ENCODE data around the gene SOX15. TPM values are rescaled to one million over a fixed set of nuclear protein-coding genes. Genes with fewer than 3 reads are reported as not detected.
A peak's percentile ranks its signal among the peaks of the same experiment; 100 is the strongest.

SOX15 gene
- total and polyA plus RNA-seq, 2 of the 13 experiments (the other 11 are each of a cell fraction or from before 2014, with no cell fraction given): 0.07 to 0.18 TPM

DNA sequence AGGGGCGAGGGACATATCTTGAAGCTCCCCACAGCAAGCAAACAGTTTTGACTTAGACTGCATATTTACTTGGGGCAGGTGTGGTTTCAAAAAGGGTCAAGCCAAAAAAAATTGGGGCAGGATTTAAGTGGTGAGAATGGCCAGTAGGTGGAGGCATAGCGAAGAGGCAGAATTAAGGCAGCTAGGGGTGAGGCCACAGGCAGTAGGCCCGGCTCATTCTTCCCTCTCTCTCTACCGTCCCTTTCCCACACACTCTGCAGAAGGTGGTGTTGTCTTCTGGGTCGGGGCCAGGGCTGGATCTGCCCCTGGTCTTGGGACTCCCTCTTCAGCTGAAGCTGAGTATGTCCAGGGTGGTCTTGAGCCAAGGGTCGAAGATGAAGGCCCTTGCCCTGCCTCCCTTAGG lies 42.6 kb upstream of the SOX15 start:
- no peak overlapping the region for H3K9ac ChIP-seq (ENCODE audit: insufficient read depth, low read depth, low read length)
- no peaks in the 10 kb centered on the region for H3K36me3 ChIP-seq (replicated peaks in 1 of 2; ENCODE audit: control insufficient read depth in 1 of 2, insufficient read depth in 2 of 2, low read length in 2 of 2)
- in situ Hi-C loops (cut with HindIII; ENCODE audit: extremely low pct_ligation_motif_present, low pct_unique_long_range_greater_than_20kb) (loop anchor here (5.0 kb wide), 2 partner anchors 55 to 85 kb away; partner anchors contain the start of genes DNAH2, TP53 and WRAP53), intact Hi-C loops (cut with micrococcal nuclease; ENCODE audit: unreplicated experiment) (loop anchor here (5.0 kb wide), 2 partner anchors 40 to 55 kb away; partner anchors contain the start of genes TP53 and WRAP53)
- H3K4me3 ChIP-seq (replicated peaks in 1 of 3; ENCODE audit: insufficient read depth in 1 of 3, low read depth in 2 of 3, low read length in 3 of 3): no peak overlapping the region
- ATAC-seq (peak; percentile 37), FAIRE-seq (no peak), DNase-seq (ENCODE audit: low spot score) (no peak)
- H3K27me3 ChIP-seq (ENCODE audit: control insufficient read depth in 1 of 2, insufficient read depth in 2 of 2, low read length in 2 of 2): no peaks in the 10 kb centered on the region; a peak in 1 of 5 replicates
- peaks cover under 1% of the 10 kb centered on the region for H3K79me2 ChIP-seq (ENCODE audit: insufficient read depth, low read length)
- H3K4me1 ChIP-seq (ENCODE audit: insufficient read depth, low read length): peaks cover 55% of the 10 kb centered on the region
- H3K9me3 ChIP-seq (ENCODE audit: low read length): no peaks in the 10 kb centered on the region
- peak overlapping the region; percentile 86; the same call in 1 of the 2 replicates for H3K4me2 ChIP-seq (ENCODE audit: low read depth, low read length)
- H2AFZ ChIP-seq (ENCODE audit: low read length): no peak overlapping the region
- H4K20me1 ChIP-seq (ENCODE audit: insufficient read depth, low read length): no peaks in the 10 kb centered on the region
- 42% methylated on average over 5 of the region's 6 CpGs for WGBS (ENCODE audit: low lambda C conversion rate)
- POLR2A ChIA-PET: interaction anchor here (1.3 to 4.4 kb wide), 5 partner anchors 17 to 54 kb away, joined by 4 to 56 read pairs (median 21); partner anchors contain the start of genes ATP1B2, CD68, FXR2 and MPDU1
- CTCF ChIA-PET (ENCODE audit: low intra/inter-chr PET ratio, low total read pairs): interaction anchor here (1.6 kb wide), 1 partner anchor 41 kb away, joined by 5 read pairs; no protein-coding TSS in a partner anchor
- H3K27ac ChIP-seq (ENCODE audit: extremely low read length, insufficient read depth, low read length): peak overlapping the region; percentile 46
- BruUV-seq (replicated peaks): no TSS peak
- TF ChIP-seq, protein P1, sequence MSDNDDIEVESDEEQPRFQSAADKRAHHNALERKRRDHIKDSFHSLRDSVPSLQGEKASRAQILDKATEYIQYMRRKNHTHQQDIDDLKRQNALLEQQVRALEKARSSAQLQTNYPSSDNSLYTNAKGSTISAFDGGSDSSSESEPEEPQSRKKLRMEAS (IDR thresholded peaks at IDR 0.05): 0 out of 2 replicates have a peak, but pooled peaks have one; percentile 5
- TF ChIP-seq ZFY (CRISPR knock-in tag; IDR thresholded peaks at IDR 0.05) (peak; percentile 33; the same call in 1 of the 2 replicates), HMGXB4 (CRISPR knock-in tag; IDR thresholded peaks at IDR 0.05; ENCODE audit: borderline replicate concordance in 1 of 2, low read depth in 1 of 2) (0 out of 4 replicates have a peak, but pooled peaks of 1 of the 2 experiments have one; percentile 12), NFYC (CRISPR knock-in tag; IDR thresholded peaks at IDR 0.05) (peak; percentile 5; the same call in 1 of the 2 replicates), GABPA (IDR thresholded peaks at IDR 0.05; ENCODE audit: low read depth, low read length) (no peak), GABPA (CRISPR knock-in tag; IDR thresholded peaks at IDR 0.05; ENCODE audit: low read depth) (no peak), YEATS4 (CRISPR knock-in tag; IDR thresholded peaks at IDR 0.05; ENCODE audit: borderline replicate concordance) (0 out of 2 replicates have a peak, but pooled peaks have one; percentile 30), NFKB2 (CRISPR knock-in tag; IDR thresholded peaks at IDR 0.05; ENCODE audit: borderline replicate concordance) (peak; percentile 0; the same call in 1 of the 2 replicates), ZFX (CRISPR knock-in tag; IDR thresholded peaks at IDR 0.05; ENCODE audit: low read depth) (peak; percentile 22), CEBPG (CRISPR knock-in tag; IDR thresholded peaks at IDR 0.05) (no peak), STAG1 (CRISPR knock-in tag; IDR thresholded peaks at IDR 0.05) (peak; percentile 19), CTCF (CRISPR knock-in tag; IDR thresholded peaks at IDR 0.05) (peak; percentile 55), ZNF607 (CRISPR knock-in tag; IDR thresholded peaks at IDR 0.05; ENCODE audit: borderline replicate concordance) (peak; percentile 45; the same call in 1 of the 2 replicates), ZNF335 (CRISPR knock-in tag; IDR thresholded peaks at IDR 0.05) (no peak)

All from HepG2 (cell line).